GM21515 (cell line): Measurements from ENCODE around the gene EEF1A1.
A peak's percentile ranks its signal among the peaks of the same experiment; 100 is the strongest.
"Not testable (repeated sequence)": the region's sequence is repeated elsewhere in the genome, so short reads cannot be mapped to it uniquely, and the experiment has no call there.

Experiments used
- ATAC-seq: cut with Tn5 transposase; IDR thresholded peaks from one replicate; pipeline ENCODE4 v1.9.1; 2021; ENCODE audit not compliant: unreplicated experiment

The EEF1A1 gene

DNA sequence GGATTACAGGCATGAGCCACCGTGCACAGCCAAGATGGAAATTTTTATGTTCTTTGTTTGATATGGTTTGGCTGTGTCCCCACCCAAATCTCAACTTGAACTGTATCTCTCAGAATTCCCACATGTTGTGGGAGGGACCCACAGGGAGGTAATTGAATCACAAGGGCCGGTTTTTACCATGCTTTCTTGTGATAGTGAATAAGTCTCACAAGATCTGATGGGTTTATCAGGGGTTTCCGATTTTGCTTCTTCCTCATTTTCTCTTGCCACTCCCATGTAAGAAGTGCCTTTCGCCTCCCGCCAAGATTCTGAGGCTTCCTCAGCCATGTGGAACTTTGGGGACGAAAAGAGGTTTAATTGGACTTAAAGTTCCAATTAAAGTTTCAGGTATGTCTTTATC lies 14.6 kb downstream of the EEF1A1 start:
- no peak for ATAC-seq

- ATAC-seq = not testable (repeated sequence)
Observed at GRCh38 chr6:73505705-73506104, 15.1 kb downstream of the EEF1A1 start.

DNA sequence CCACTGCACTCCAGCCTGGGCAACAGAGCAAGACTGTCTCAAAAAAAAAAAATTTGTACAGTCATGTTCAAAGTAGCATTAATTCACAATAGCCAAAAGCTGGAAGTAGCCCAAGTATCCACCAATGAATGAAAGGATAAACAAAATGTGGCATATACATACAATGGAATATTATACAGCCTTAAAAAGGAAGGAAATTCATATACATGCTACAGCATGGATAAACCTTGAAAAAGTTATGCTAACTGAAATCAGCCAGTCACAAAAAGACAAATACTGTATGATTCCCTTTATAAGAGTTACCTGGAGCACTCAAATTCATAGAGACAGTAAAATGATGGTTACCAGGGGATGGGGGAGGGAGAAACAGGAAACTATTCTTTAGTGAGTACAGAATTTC lies 15.7 kb downstream of the EEF1A1 start:
- ATAC-seq = no peak

- no peak for ATAC-seq
Observed at GRCh38 chr6:73504160-73504559, 16.7 kb downstream of the EEF1A1 start.

DNA sequence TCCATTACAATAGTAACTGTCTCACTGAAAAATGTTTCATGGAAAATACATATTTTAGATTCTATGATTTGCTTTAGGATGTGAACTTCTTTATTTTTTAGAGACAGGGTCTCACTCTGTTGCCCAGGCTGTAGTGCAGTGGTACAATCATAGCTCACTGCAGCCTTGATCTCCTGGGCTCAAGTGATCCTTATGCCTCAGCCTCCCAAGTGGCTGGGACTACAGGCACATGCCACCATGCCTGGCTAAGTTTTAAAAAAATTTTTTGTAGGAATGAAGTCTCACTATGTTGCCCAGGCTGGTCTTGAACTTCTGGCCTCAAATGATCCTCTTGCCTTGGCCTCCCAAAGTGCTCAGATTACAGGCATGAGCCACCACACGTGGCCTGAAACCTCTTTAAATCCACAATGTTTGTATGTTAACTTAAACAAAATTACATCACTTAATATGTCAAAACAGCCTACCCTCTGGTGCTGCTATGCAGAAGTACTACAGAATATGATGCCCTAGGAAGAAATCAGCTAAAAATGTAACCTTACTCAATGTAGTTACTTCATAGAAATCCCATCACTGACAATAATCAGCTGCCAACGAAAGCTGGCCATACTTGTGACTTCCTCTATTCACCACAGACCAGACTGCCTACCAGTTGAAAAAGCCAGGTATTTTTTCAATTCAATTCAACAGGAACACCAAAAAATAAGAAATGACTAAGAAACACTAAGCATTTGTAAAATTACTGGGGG lies 17.6 kb downstream of the EEF1A1 start:
- ATAC-seq = no peak

DNA sequence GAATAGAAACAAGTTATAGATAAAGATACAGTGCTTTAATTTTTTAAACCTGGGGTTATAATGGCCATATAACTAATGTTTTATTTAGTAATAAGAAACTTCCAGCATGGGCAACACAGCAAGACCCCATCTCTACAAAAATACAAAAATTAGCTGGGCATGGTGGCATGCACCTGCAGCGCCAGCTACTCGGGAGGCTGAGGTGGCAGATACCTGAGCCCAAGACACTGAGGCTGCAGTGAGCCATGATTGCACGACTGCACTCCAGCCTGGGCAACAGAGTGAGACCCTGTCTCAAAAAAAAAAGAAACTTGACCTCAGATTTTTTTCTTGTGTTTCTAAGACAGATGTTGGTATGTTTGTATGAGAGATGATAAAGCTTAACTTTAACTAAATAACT lies 22.9 kb downstream of the EEF1A1 start:
- no peak for ATAC-seq

- ATAC-seq = no peak
Observed at GRCh38 chr6:73491377-73491776, 29.5 kb downstream of the EEF1A1 start.

DNA sequence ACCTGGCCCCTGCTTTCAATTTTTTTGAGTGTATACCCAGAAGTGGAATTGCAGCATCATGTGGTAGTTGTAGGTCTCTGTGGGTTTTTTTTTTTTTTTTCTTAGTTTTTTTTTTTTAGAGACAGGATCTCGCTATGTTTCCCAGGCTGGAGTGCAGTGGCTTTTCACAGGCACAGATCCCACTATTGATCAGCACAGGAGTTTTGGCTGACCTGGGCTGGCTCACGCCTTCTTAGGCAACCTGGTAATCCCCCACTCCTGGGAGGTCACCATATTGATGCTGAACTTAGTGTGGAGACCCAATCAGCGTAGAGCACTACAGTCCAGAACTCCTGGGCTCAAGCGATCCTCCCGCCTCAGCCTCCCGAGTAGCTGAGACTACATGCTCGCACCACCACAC lies 33.4 kb downstream of the EEF1A1 start:
- no peak for ATAC-seq

GRCh38 chr6:73484438-73484837 lies 36.4 kb downstream of the EEF1A1 start:
- no peak for ATAC-seq

GRCh38 chr6:73481969-73482368 lies 38.9 kb downstream of the EEF1A1 start:
- no peak for ATAC-seq

GRCh38 chr6:73477407-73477806 lies 43.4 kb downstream of the EEF1A1 start:
- no peak for ATAC-seq

DNA sequence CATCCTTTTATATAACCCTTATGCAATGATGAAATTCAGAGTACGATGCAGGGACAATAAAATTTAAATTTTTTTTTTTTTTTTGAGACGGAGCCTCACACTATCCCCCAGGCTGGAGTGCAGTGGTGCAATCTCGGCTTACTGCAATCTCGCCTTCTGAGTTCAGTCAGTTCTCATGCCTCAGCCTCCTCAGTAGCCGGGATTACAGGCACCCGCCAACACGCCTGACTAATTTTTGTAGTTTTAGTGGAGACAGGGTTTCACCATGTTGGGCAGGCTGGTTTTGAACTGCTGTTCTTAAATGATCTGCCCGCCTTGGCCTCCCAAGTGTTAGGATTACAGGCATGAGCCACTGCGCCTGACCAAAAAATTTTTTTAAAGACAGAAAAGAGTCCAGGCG lies 44.1 kb downstream of the EEF1A1 start:
- no peak for ATAC-seq

- ATAC-seq = peak; percentile 92
Observed at GRCh38 chr6:73471686-73472290, 49.0 kb downstream of the EEF1A1 start.
